ENCODE data around the gene SMIM7.

GRCh38 chr19:16668176-16668575 lies 8.2 kb upstream of the SMIM7 start:
- TF ChIP-seq POLR2A (IDR thresholded peaks at IDR 0.05; ENCODE audit: borderline replicate concordance, extremely low read depth, insufficient read depth, insufficient read length) = no peak
- TF ChIP-seq CTCF (IDR thresholded peaks at IDR 0.05 in 2 of 3, conservative IDR thresholded peaks at IDR 0.05 in 1 of 3; ENCODE audit: borderline replicate concordance in 1 of 3, insufficient read depth in 1 of 3, low read depth in 2 of 3, low read length in 2 of 3) = no peak
- no peak for TF ChIP-seq EZH2 (IDR thresholded peaks at IDR 0.05)
- no peak for TF ChIP-seq ZNF274 (IDR thresholded peaks at IDR 0.05; ENCODE audit: low read depth, low read length)
- TF ChIP-seq REST (IDR thresholded peaks at IDR 0.05; ENCODE audit: low read depth) = no peak
- no peak for TF ChIP-seq YY1 (IDR thresholded peaks at IDR 0.05; ENCODE audit: extremely low read depth, insufficient replicate concordance, low read depth, low read length)
- no peak for TF ChIP-seq EZH2phosphoT487 (IDR thresholded peaks at IDR 0.05; ENCODE audit: borderline replicate concordance)
- TF ChIP-seq CEBPB (IDR thresholded peaks at IDR 0.05; ENCODE audit: low read depth) = no peak
- no peak for TF ChIP-seq EGR1 (IDR thresholded peaks at IDR 0.05; ENCODE audit: low read depth)
- no peak for TF ChIP-seq POLR2AphosphoS5 (IDR thresholded peaks at IDR 0.05; ENCODE audit: low read depth, low read length)
